Stimulated activated naive CD8-positive, alpha-beta T cell treated with anti-CD3 and anti-CD28 coated beads, Interleukin-15, amount 100 ng/mL, for 72 hours (primary cell): ENCODE measurements around the gene FAXC.
"Not testable (repeated sequence)": the region's sequence is repeated elsewhere in the genome, so short reads cannot be mapped to it uniquely, and the experiment has no call there.

Source experiments
- ATAC-seq: fragments of 150-1000 bp; cut with Tn5 transposase; 2 replicates; pipeline ENCODE4 v1.10.0; 2021; ENCODE audit warnings: mild to moderate bottlenecking, moderate library complexity
- DNase-seq, 2 donors: peaks; one replicate each; pipeline ENCODE4 v3.0.0; 2021 to 2022
- H3K27ac Mint-ChIP-seq, 2 donors: one replicate each; pipeline ENCODE4 v1.8.0; 2022; ENCODE audit warnings: mild to moderate bottlenecking in 2 of 2, mixed read lengths in 2 of 2, moderate library complexity in 2 of 2
- H3K27me3 Mint-ChIP-seq: one replicate; pipeline ENCODE4 v1.8.0; 2022; ENCODE audit warnings: mixed read lengths
- H3K4me1 Mint-ChIP-seq: one replicate; pipeline ENCODE4 v1.8.0; 2022; ENCODE audit warnings: mild to moderate bottlenecking, mixed read lengths
- H3K4me3 Mint-ChIP-seq, 2 donors: one replicate each; pipeline ENCODE4 v1.8.0; 2022; ENCODE audit warnings: mild to moderate bottlenecking in 2 of 2, mixed read lengths in 2 of 2, moderate library complexity in 1 of 2
- H3K9me3 Mint-ChIP-seq, 2 donors: one replicate each; pipeline ENCODE4 v1.8.0; 2022; ENCODE audit warnings: mixed read lengths in 2 of 2

The FAXC gene

GRCh38 chr6:99270826-99271225, 78.6 kb downstream of the FAXC start:
- Mint-ChIP-seq H3K27me3 (peaks cover 8% of the 10 kb centered on the region), H3K4me3 (no peak overlapping the region), H3K4me1 (no peaks in the 10 kb centered on the region), H3K9me3 (peaks cover 0 to 6% of the 10 kb centered on the region in 2 donors), H3K27ac (no peak overlapping the region)
- ATAC-seq (no peak), DNase-seq (no peak)

- H3K4me3 Mint-ChIP-seq: no peak overlapping the region
- peak overlapping the region in 1 of 2 donors; percentile 69 for H3K27ac Mint-ChIP-seq
- no peak for ATAC-seq
- DNase-seq: no peak
- peaks cover 0 to 6% of the 10 kb centered on the region in 2 donors for H3K9me3 Mint-ChIP-seq
- H3K4me1 Mint-ChIP-seq: no peaks in the 10 kb centered on the region
- H3K27me3 Mint-ChIP-seq: peaks cover 8% of the 10 kb centered on the region
Observed at GRCh38 chr6:99270030-99270429, 79.4 kb downstream of the FAXC start.

GRCh38 chr6:99269207-99269606, 80.3 kb downstream of the FAXC start:
- DNase-seq (no peak), ATAC-seq (no peak)
- no peak overlapping the region for H3K4me3 Mint-ChIP-seq
- H3K27me3 Mint-ChIP-seq: peaks cover 8% of the 10 kb centered on the region
- peaks cover 0 to 6% of the 10 kb centered on the region in 2 donors for H3K9me3 Mint-ChIP-seq
- no peak overlapping the region for H3K27ac Mint-ChIP-seq
- H3K4me1 Mint-ChIP-seq: no peaks in the 10 kb centered on the region

DNA sequence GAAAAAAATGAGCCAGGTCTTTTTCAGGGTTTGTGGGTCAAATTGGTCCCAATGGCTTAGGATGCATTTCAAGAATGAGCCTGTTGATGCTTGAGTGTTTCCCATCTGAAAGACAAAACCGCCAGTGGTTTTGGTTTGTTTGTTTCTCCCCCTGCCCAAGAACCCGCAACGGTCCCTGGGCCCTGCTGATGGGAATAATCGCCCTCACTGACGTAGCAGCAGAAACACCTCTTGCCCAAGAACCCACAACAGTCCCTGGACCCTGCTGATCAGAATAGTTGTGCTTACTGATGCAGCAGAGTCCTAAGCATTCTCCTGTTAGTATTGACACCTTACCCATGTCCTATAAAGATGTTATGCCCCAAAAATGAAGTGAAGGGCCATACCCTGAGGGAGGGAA, 82.5 kb downstream of the FAXC start:
- ATAC-seq, H3K27ac Mint-ChIP-seq, H3K27me3 Mint-ChIP-seq, H3K4me3 Mint-ChIP-seq, H3K9me3 Mint-ChIP-seq, H3K4me1 Mint-ChIP-seq, DNase-seq: not testable (repeated sequence)

DNA sequence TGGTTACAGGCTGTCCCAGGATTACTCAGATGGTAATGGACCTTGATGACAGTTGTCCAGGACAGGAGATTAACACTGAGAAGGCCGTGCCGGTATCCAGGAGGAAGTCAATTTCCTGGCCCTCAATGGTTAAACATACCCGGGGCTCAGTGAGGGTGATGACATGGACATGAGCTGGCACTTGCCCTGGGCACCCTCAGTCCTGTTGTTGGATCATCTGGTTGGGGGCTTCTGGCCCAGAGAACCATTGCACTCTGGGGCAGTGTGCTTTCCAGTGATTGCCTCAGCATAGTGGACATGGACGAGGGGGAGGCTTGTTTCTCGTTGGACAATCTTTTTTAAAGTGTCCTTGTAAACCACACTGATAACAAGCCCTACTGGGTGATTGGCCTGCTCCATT, 84.0 kb downstream of the FAXC start:
- H3K9me3 Mint-ChIP-seq, ATAC-seq, H3K27ac Mint-ChIP-seq, H3K4me3 Mint-ChIP-seq, H3K27me3 Mint-ChIP-seq, DNase-seq, H3K4me1 Mint-ChIP-seq: not testable (repeated sequence)

- H3K27ac Mint-ChIP-seq: no peak overlapping the region
- DNase-seq: no peak
- H3K9me3 Mint-ChIP-seq: no peaks in the 10 kb centered on the region
- no peak overlapping the region for H3K4me3 Mint-ChIP-seq
- H3K4me1 Mint-ChIP-seq: no peaks in the 10 kb centered on the region
- no peak for ATAC-seq
- peaks cover 17% of the 10 kb centered on the region for H3K27me3 Mint-ChIP-seq
Observed at GRCh38 chr6:99254616-99255550, 94.6 kb downstream of the FAXC start.

GRCh38 chr6:99253271-99253670, 96.2 kb downstream of the FAXC start:
- no peak for DNase-seq
- no peak overlapping the region for H3K4me3 Mint-ChIP-seq
- ATAC-seq: peak; percentile 37
- no peaks in the 10 kb centered on the region for H3K4me1 Mint-ChIP-seq
- no peak overlapping the region for H3K27ac Mint-ChIP-seq
- no peaks in the 10 kb centered on the region for H3K9me3 Mint-ChIP-seq
- peaks cover 17% of the 10 kb centered on the region for H3K27me3 Mint-ChIP-seq

GRCh38 chr6:99252421-99252820, 97.1 kb downstream of the FAXC start:
- Mint-ChIP-seq H3K4me3 (no peak overlapping the region), H3K9me3 (no peaks in the 10 kb centered on the region), H3K27ac (no peak overlapping the region), H3K4me1 (no peaks in the 10 kb centered on the region), H3K27me3 (peaks cover 20% of the 10 kb centered on the region)
- ATAC-seq: no peak
- DNase-seq: no peak

GRCh38 chr6:99250476-99250875, 99.0 kb downstream of the FAXC start:
- ATAC-seq: no peak
- H3K4me1 Mint-ChIP-seq: no peaks in the 10 kb centered on the region
- peaks cover 29% of the 10 kb centered on the region for H3K27me3 Mint-ChIP-seq
- H3K4me3 Mint-ChIP-seq: no peak overlapping the region
- H3K9me3 Mint-ChIP-seq: no peaks in the 10 kb centered on the region
- no peak overlapping the region for H3K27ac Mint-ChIP-seq
- no peak for DNase-seq

GRCh38 chr6:99246602-99247001, 102.9 kb downstream of the FAXC start:
- no peaks in the 10 kb centered on the region for H3K9me3 Mint-ChIP-seq
- H3K4me1 Mint-ChIP-seq: no peaks in the 10 kb centered on the region
- H3K4me3 Mint-ChIP-seq: no peak overlapping the region
- DNase-seq: no peak
- H3K27me3 Mint-ChIP-seq: peaks cover 17% of the 10 kb centered on the region
- H3K27ac Mint-ChIP-seq: no peak overlapping the region
- no peak for ATAC-seq

DNA sequence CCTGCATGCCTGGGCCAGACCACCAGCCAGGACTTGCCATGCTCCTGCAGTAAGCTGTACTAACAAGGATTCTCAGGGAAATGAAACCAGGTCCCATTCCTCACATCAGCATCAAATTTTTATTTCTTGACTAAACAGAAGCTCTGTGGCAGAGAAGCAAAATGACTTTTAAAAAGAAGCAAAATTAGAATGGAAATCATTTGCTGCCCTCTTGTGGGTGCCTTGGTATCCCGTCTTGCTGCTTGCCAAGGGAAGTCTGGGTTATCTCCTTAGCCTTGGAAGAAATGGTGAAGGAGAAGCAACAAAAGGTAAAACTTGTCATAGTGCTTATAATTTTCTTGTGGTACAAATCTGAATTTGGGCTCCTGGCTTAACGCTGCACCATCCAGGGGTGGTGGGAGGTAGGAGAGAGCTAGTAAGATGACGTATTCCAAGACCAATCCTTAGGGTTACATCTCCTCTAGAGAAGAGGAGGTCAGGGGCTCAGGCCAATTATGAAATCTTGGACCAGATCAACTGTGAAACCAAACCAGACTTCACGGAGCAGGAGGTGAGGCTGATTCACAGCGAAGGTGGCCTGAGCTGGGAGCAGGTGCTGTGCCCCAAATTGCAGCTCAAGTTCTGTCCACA, 107.5 kb downstream of the FAXC start:
- no peaks in the 10 kb centered on the region for H3K9me3 Mint-ChIP-seq
- no peak overlapping the region for H3K27ac Mint-ChIP-seq
- no peak for DNase-seq
- no peak for ATAC-seq
- no peaks in the 10 kb centered on the region for H3K4me1 Mint-ChIP-seq
- no peak overlapping the region for H3K4me3 Mint-ChIP-seq
- H3K27me3 Mint-ChIP-seq: peaks cover 10% of the 10 kb centered on the region

DNA sequence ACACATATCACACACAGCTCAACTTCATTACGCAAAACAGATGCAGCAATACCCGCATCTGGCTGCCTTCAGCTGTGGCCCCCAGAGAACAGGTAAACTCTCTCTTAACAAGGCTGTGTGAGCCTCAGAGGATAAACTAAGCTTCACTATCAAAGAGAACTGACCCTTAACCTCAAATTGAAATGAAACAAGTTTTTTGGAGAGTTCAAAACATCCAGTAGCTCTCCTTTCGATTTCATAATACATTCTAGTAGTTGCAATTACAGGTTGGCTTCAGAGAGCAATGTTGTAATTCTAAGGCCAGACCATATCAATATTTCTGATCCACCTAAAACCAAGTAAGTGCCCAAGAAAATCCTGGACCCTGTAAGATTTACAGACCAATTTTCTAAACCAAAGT, 113.5 kb downstream of the FAXC start:
- Mint-ChIP-seq H3K9me3 (no peaks in the 10 kb centered on the region), H3K4me1 (no peaks in the 10 kb centered on the region), H3K27me3 (peaks cover 23% of the 10 kb centered on the region), H3K4me3 (no peak overlapping the region), H3K27ac (no peak overlapping the region)
- DNase-seq (no peak), ATAC-seq (no peak)

- Mint-ChIP-seq H3K9me3 (no peaks in the 10 kb centered on the region), H3K4me3 (no peak overlapping the region), H3K4me1 (no peaks in the 10 kb centered on the region), H3K27me3 (peaks cover 25% of the 10 kb centered on the region), H3K27ac (no peak overlapping the region)
- ATAC-seq (no peak), DNase-seq (no peak)
Observed at GRCh38 chr6:99233219-99233618, 116.3 kb downstream of the FAXC start.

GRCh38 chr6:99232056-99232455, 117.4 kb downstream of the FAXC start:
- Mint-ChIP-seq H3K27ac (no peak overlapping the region), H3K4me3 (no peak overlapping the region), H3K9me3 (peaks cover 0 to 9% of the 10 kb centered on the region in 2 donors), H3K4me1 (no peaks in the 10 kb centered on the region), H3K27me3 (peaks cover 36% of the 10 kb centered on the region)
- DNase-seq (no peak), ATAC-seq (no peak)

GRCh38 chr6:99225172-99225571, 124.3 kb downstream of the FAXC start:
- H3K9me3 Mint-ChIP-seq: peaks cover 0 to 9% of the 10 kb centered on the region in 2 donors
- peaks cover 22% of the 10 kb centered on the region for H3K27me3 Mint-ChIP-seq
- ATAC-seq (no peak), DNase-seq (no peak)
- no peak overlapping the region for H3K27ac Mint-ChIP-seq
- no peak overlapping the region for H3K4me3 Mint-ChIP-seq
- no peaks in the 10 kb centered on the region for H3K4me1 Mint-ChIP-seq
